ENCODE measurements around the gene TEX12.

DNA sequence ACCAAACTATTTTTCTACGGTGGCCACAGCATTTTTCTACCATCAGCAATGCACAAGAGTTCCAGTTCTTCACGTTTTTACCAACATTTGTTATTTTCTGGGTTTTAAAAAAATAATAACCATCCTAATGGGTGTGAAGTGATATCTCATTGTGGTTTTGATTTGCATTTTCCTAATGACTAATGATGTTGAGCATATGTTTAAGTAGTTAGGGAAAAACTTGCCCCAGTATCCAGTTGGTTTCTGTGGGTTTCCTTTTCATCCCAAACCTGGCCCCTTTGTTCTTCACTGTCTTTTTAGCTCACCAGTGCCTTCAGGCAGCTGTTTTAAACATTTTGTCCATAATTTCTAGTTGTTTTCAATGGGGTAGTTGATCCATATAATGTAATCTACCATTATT is 44.4 kb downstream of the TEX12 start:
- TF ChIP-seq, protein P1, sequence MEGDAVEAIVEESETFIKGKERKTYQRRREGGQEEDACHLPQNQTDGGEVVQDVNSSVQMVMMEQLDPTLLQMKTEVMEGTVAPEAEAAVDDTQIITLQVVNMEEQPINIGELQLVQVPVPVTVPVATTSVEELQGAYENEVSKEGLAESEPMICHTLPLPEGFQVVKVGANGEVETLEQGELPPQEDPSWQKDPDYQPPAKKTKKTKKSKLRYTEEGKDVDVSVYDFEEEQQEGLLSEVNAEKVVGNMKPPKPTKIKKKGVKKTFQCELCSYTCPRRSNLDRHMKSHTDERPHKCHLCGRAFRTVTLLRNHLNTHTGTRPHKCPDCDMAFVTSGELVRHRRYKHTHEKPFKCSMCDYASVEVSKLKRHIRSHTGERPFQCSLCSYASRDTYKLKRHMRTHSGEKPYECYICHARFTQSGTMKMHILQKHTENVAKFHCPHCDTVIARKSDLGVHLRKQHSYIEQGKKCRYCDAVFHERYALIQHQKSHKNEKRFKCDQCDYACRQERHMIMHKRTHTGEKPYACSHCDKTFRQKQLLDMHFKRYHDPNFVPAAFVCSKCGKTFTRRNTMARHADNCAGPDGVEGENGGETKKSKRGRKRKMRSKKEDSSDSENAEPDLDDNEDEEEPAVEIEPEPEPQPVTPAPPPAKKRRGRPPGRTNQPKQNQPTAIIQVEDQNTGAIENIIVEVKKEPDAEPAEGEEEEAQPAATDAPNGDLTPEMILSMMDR (IDR thresholded peaks at IDR 0.05): no peak
- TF ChIP-seq POLR2A (IDR thresholded peaks at IDR 0.05): no peak

Data from Peyer's patch (tissue), 4 donors.